ENCODE measurements around the gene GABRP. TPM values are rescaled to one million over a fixed set of nuclear protein-coding genes. Genes with fewer than 3 reads are reported as not detected.

The GABRP gene
- total RNA-seq, 2 donors from 2014 or later = 4.8 to 5.5 TPM

DNA sequence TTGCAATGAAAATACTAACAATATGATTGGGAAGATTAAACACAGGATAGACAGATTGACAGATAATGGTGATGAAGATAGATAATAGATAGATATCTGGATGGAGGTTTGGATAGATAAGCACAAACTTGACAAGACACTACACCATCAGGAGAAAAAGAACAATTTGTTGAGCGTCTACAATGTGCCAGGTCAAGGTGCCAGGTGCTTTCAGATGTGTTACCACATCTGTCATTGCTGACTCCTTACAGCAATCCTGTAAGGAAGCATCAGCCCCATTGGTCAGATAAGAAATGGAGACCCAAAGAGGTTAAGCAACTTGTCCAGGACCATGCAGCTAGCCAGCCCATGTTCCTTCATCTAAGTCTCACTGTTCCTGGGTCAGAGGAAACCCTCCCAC is 1.6 kb upstream of the GABRP start:
- Histone ChIP-seq H3K36me3 (no peaks in the 10 kb centered on the region), H3K27me3 (replicated peaks; ENCODE audit: insufficient read depth) (no peaks in the 10 kb centered on the region), H3K9me3 (no peaks in the 10 kb centered on the region), H3K4me1 (replicated peaks) (no peaks in the 10 kb centered on the region), H3K27ac (no peak overlapping the region), H3K4me3 (no peak overlapping the region)
- WGBS = 79% methylated on average over 1 of the region's 1 CpG
- intact Hi-C loops (cut with DNase I) = no loop called here
- DNase-seq (ENCODE audit: low spot score) = no peak
- TF ChIP-seq, protein P1, sequence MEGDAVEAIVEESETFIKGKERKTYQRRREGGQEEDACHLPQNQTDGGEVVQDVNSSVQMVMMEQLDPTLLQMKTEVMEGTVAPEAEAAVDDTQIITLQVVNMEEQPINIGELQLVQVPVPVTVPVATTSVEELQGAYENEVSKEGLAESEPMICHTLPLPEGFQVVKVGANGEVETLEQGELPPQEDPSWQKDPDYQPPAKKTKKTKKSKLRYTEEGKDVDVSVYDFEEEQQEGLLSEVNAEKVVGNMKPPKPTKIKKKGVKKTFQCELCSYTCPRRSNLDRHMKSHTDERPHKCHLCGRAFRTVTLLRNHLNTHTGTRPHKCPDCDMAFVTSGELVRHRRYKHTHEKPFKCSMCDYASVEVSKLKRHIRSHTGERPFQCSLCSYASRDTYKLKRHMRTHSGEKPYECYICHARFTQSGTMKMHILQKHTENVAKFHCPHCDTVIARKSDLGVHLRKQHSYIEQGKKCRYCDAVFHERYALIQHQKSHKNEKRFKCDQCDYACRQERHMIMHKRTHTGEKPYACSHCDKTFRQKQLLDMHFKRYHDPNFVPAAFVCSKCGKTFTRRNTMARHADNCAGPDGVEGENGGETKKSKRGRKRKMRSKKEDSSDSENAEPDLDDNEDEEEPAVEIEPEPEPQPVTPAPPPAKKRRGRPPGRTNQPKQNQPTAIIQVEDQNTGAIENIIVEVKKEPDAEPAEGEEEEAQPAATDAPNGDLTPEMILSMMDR (IDR thresholded peaks at IDR 0.05) = no peak
- TF ChIP-seq POLR2A (IDR thresholded peaks at IDR 0.05) = no peak
- TF ChIP-seq POLR2AphosphoS5 (IDR thresholded peaks at IDR 0.05) = no peak

DNA sequence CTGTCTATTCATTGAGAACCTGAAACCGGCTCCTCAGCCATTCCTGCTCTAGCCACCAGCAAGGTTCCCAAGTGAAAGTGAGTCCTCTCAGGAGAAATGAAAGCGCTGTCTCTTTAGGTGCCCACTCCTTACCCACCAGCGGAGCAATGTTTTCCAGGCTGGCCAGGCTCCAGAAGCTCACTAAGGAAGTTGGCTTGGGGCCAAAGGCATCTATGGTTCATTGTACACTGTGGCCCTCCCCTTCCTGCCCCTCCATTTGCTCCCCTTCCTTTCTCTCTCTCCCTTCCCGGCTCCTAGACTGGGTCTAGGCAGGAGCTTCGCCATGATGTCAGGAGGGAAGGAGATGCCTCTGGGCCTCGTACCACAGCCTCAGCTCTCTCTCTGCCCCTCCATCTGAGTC is 1.1 kb upstream of the GABRP start:
- TF ChIP-seq, protein P1 (IDR thresholded peaks at IDR 0.05) = no peak
- TF ChIP-seq POLR2AphosphoS5 (IDR thresholded peaks at IDR 0.05) (no peak), POLR2A (IDR thresholded peaks at IDR 0.05) (no peak)
- Histone ChIP-seq H3K4me1 (replicated peaks) (no peaks in the 10 kb centered on the region), H3K27me3 (replicated peaks; ENCODE audit: insufficient read depth) (no peaks in the 10 kb centered on the region), H3K27ac (no peak overlapping the region), H3K36me3 (no peaks in the 10 kb centered on the region), H3K9me3 (no peaks in the 10 kb centered on the region), H3K4me3 (no peak overlapping the region)
- 64% methylated on average over 6 of the region's 6 CpGs for WGBS
- no peak for DNase-seq (ENCODE audit: low spot score)
- intact Hi-C loops (cut with DNase I) = no loop called here

DNA sequence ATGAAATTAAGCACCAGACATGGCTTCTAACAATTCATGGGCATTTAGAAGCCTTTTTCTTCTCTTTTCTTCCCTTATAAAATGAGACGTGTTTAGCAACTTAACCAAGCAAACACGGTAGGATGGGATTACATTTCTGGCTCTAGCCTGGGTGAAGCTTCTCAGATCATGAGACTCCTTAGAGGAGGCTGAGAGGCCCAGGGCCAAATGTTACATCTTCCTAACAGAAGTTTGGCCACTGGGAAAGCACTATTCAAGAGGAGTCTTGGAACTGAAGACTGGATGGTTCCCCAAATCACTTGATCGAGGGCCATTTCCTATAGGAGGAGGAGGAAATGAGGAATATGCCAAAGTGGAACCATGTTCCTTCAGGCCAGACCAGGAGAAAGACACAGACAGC is 1.9 kb downstream of the GABRP start:
- no peaks in the 10 kb centered on the region for H3K9me3 ChIP-seq
- intact Hi-C loops (cut with DNase I) = no loop called here
- no peak for DNase-seq (ENCODE audit: low spot score)
- H3K27me3 ChIP-seq (replicated peaks; ENCODE audit: insufficient read depth) = no peaks in the 10 kb centered on the region
- H3K36me3 ChIP-seq = no peaks in the 10 kb centered on the region
- no peak overlapping the region for H3K27ac ChIP-seq
- no peak overlapping the region for H3K4me3 ChIP-seq
- 47% methylated on average over 3 of the region's 3 CpGs for WGBS
- TF ChIP-seq POLR2AphosphoS5 (IDR thresholded peaks at IDR 0.05) (no peak), POLR2A (IDR thresholded peaks at IDR 0.05) (no peak)
- TF ChIP-seq, protein P1 (IDR thresholded peaks at IDR 0.05) = no peak
- H3K4me1 ChIP-seq (replicated peaks) = no peaks in the 10 kb centered on the region

DNA sequence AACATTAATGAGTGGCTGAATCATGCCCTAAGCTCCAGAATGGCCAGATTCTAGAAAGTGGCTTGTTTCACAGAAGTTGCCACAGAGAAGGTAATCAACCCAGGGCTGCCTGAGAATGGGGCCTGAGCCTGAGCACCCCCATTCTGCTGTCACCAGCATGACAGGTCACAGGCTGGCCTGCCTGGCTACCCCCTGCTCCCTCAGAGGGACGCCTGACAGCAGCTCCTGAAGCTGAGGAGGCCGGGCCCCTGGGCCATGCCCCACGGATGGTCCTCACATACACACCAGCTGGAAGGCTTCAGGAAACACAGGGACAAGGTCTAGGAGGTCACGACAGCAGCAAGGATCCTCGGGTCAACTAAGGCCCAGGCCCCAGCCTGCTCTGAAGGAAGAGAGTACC is 3.7 kb downstream of the GABRP start:
- no peaks in the 10 kb centered on the region for H3K27me3 ChIP-seq (replicated peaks; ENCODE audit: insufficient read depth)

More for the DNA sequence above, 3.7 kb downstream of the GABRP start:
- H3K27ac ChIP-seq = no peak overlapping the region
- no peaks in the 10 kb centered on the region for H3K36me3 ChIP-seq
- 85% methylated on average over 2 of the region's 5 CpGs for WGBS
- H3K9me3 ChIP-seq = no peaks in the 10 kb centered on the region
- no peak overlapping the region for H3K4me3 ChIP-seq
- intact Hi-C loops (cut with DNase I) = no loop called here
- TF ChIP-seq, protein P1 (IDR thresholded peaks at IDR 0.05) = no peak
- no peak for TF ChIP-seq POLR2A (IDR thresholded peaks at IDR 0.05)
- TF ChIP-seq POLR2AphosphoS5 (IDR thresholded peaks at IDR 0.05) = no peak
- no peak for DNase-seq (ENCODE audit: low spot score)
- H3K4me1 ChIP-seq (replicated peaks) = no peaks in the 10 kb centered on the region

Measured in prostate gland (tissue), 2 donors.